Sigmoid colon (tissue), 7 donors: ENCODE data around the gene MIOX. TPM values are rescaled to one million over a fixed set of nuclear protein-coding genes. Genes with fewer than 3 reads are reported as not detected.

ENCODE experiments used
- DNase-seq: peaks from one replicate; pipeline ENCODE4 v3.0.0-alpha.2; 2019
- H3K27ac ChIP-seq, 4 donors: fragments of 200-600 bp; sonication (generic); one replicate each; pipeline ENCODE4 v1.5.1; 2016 to 2019; ENCODE audit warnings: mild to moderate bottlenecking in 1 of 4
- H3K27me3 ChIP-seq, 3 donors: fragments of 200-600 bp; sonication (generic); one replicate each; pipeline ENCODE4 v1.5.1; 2019; ENCODE audit warnings: mild to moderate bottlenecking in 1 of 3
- H3K36me3 ChIP-seq, 4 donors: fragments of 200-600 bp; sonication (generic); one replicate each; pipeline ENCODE4 v1.5.1; 2016 to 2019
- H3K4me1 ChIP-seq, 4 donors: fragments of 200-600 bp; sonication (generic); one replicate each; pipeline ENCODE4 v1.5.1; 2017 to 2019
- H3K4me3 ChIP-seq, 4 donors: fragments of 200-600 bp; sonication (generic); one replicate each; pipeline ENCODE4 v1.5.1; 2017 to 2019; ENCODE audit warnings: mild to moderate bottlenecking in 2 of 4, moderate library complexity in 1 of 4
- H3K9me3 ChIP-seq, 4 donors: fragments of 200-600 bp in 3 of 4; sonication (generic) in 3 of 4; one replicate each; pipeline versions ENCODE4 v1.5.1 to v1.6.1; 2013 to 2019
- EP300 ChIP-seq, 4 donors: sonication (generic); formaldehyde crosslinking; IDR thresholded peaks; one replicate each; pipeline ENCODE4 v1.6.1; 2017; ENCODE audit warnings: antibody characterized with exemption in 4 of 4
- POLR2A ChIP-seq, 2 donors: fragments of 450-650 bp; IDR thresholded peaks; one replicate each; pipeline ENCODE4 v1.6.1; 2016; ENCODE audit warnings: antibody characterized with exemption in 2 of 2, mild to moderate bottlenecking in 2 of 2, moderate library complexity in 2 of 2
- POLR2AphosphoS5 ChIP-seq, 4 donors: sonication (generic); formaldehyde crosslinking; IDR thresholded peaks; one replicate each; pipeline ENCODE4 v1.6.1; 2017; ENCODE audit warnings: antibody characterized with exemption in 4 of 4
- WGBS, 2 donors: extraction: QIAGEN DNeasy Blood & Tissue Kit; methylation state at CpG; one replicate each; pipeline ENCODE4 v1.1.7; 2013; 5-methylcytosine and 5-hydroxymethylcytosine counted together
- intact Hi-C: fragments of 100-400 bp; cut with DNase I; formaldehyde crosslinking; loops from one replicate; pipeline ENCODE4 v1.15.1; 2023
- polyA plus RNA-seq, 3 donors: library from polyadenylated mRNA; stranded (reverse); fragments of 200-250 nt; gene quantifications; one replicate each; pipeline ENCODE4 v1.2.3, GENCODE V29; 2013
- total RNA-seq, 4 donors: library from RNA; depleted of rRNA; stranded (reverse); fragments of >200 nt; gene quantifications; one replicate each; pipeline ENCODE4 v1.1.0, GENCODE V29; 2016
- TF ChIP-seq, protein P1 (sequence below), 4 experiments: fragments of 450-650 bp in 3 of 4; fragments of 200-600 bp in 1 of 4; IDR thresholded peaks; one replicate each; pipeline ENCODE4 v1.5.1; 2016 to 2019; ENCODE audit warnings: antibody characterized with exemption in 4 of 4, mild to moderate bottlenecking in 3 of 4, moderate library complexity in 2 of 4
- donor health status: healthy with polysubstance abuse.
- donor health status: Bipolar disorder and iron deficiency.
- donor health status: healthy.

The MIOX gene
- total and polyA plus RNA-seq, 7 donors = 0.20 TPM; not detected in 6

DNA sequence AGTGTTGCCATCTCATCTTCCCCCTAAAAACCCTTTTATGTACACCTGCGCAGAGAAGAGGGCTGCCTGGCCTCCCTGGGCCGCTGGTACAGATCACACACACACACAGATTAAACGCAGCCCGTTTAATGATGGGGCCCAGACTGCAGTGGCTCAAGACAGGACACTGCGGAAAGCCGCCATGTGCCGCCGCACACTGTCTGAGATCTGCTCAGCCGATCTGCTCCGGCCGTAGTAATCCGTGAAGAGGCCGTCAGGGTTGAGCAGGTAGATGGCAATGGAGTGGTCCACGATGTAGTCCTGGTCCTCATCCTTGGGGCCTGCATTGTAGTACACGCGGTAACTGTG is 36.8 kb downstream of the MIOX start:
- no peak overlapping the region for H3K27ac ChIP-seq
- H3K4me3 ChIP-seq = no peak overlapping the region
- DNase-seq = no peak
- no peaks in the 10 kb centered on the region for H3K27me3 ChIP-seq
- peaks cover 34 to 58% (median 40%) of the 10 kb centered on the region in 4 donors for H3K36me3 ChIP-seq
- H3K9me3 ChIP-seq = no peaks in the 10 kb centered on the region
- intact Hi-C loops = no loop called here
- WGBS, 2 donors = 76 to 92% methylated on average over 16 of the region's 16 CpGs
- peaks cover 0 to 39% (median 26%) of the 10 kb centered on the region in 4 donors for H3K4me1 ChIP-seq
- no peak for TF ChIP-seq EP300 (IDR thresholded peaks at IDR 0.05)
- TF ChIP-seq POLR2AphosphoS5 (IDR thresholded peaks at IDR 0.05) = no peak
- no peak for TF ChIP-seq POLR2A (IDR thresholded peaks at IDR 0.05)
- TF ChIP-seq, protein P1, sequence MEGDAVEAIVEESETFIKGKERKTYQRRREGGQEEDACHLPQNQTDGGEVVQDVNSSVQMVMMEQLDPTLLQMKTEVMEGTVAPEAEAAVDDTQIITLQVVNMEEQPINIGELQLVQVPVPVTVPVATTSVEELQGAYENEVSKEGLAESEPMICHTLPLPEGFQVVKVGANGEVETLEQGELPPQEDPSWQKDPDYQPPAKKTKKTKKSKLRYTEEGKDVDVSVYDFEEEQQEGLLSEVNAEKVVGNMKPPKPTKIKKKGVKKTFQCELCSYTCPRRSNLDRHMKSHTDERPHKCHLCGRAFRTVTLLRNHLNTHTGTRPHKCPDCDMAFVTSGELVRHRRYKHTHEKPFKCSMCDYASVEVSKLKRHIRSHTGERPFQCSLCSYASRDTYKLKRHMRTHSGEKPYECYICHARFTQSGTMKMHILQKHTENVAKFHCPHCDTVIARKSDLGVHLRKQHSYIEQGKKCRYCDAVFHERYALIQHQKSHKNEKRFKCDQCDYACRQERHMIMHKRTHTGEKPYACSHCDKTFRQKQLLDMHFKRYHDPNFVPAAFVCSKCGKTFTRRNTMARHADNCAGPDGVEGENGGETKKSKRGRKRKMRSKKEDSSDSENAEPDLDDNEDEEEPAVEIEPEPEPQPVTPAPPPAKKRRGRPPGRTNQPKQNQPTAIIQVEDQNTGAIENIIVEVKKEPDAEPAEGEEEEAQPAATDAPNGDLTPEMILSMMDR (IDR thresholded peaks at IDR 0.05) = no peak

DNA sequence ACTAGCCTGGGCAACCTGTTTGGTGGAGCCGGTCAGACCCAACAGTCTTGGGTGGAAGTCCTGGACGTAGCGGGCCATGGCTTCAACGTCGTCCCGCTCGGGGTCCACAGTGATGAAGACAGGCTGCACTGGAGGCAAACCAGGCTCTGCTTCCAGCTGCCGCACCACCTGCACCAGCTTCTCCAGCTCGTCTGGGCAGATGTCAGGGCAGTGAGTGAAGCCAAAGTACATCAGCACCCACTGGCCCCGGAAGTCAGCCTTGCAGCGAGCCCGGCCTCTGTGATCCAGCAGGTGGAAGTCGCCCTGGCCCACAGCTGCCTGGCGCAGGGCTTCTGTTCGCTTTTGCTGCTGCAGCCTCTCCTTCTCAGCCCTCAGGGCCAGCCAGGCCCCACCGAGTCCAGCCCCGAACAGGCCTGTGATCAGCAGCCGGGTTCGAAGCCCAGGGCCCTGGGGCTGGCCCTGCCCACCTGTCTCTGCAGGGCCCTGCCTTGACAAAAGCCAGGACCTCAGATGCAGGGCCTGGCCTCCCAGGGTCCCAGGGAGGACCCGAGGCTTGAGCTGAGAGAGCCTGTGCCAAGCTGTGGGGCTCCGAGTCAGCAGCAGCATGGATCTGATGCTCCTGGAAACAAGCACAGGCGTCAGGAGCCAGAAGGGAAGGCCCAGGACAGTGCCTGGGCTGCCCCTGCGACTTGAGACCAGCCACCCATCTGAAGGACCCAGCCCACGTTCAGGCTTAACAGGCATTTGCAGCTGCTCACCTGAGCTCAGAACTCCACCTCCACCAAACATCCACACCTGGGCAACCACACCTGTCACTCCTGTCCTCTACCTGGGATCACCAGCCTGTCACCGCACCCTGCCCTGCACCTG is 37.4 kb downstream of the MIOX start:
- H3K27me3 ChIP-seq = peaks cover 0 to 4% (median under 1%) of the 10 kb centered on the region in 3 donors
- H3K4me1 ChIP-seq = peaks cover 0 to 43% (median 26%) of the 10 kb centered on the region in 4 donors
- intact Hi-C loops = loop anchor here (2.0 kb wide), 1 partner anchor 15 kb away; the partner anchor contains the start of gene NCAPH2
- peak overlapping the region; percentile 48 to 81 (median 74) for H3K4me3 ChIP-seq
- no peak for TF ChIP-seq POLR2A (IDR thresholded peaks at IDR 0.05)
- TF ChIP-seq POLR2AphosphoS5 (IDR thresholded peaks at IDR 0.05) = no peak
- TF ChIP-seq EP300 (IDR thresholded peaks at IDR 0.05) = no peak
- TF ChIP-seq, protein P1 (IDR thresholded peaks at IDR 0.05) = no peak
- H3K27ac ChIP-seq = peak overlapping the region in 1 of 4 donors; percentile 94
- peaks cover 28 to 52% (median 35%) of the 10 kb centered on the region in 4 donors for H3K36me3 ChIP-seq
- DNase-seq = peak; percentile 69
- H3K9me3 ChIP-seq = no peaks in the 10 kb centered on the region
- WGBS, 2 donors = 30 to 72% methylated on average over 25 of the region's 25 CpGs

DNA sequence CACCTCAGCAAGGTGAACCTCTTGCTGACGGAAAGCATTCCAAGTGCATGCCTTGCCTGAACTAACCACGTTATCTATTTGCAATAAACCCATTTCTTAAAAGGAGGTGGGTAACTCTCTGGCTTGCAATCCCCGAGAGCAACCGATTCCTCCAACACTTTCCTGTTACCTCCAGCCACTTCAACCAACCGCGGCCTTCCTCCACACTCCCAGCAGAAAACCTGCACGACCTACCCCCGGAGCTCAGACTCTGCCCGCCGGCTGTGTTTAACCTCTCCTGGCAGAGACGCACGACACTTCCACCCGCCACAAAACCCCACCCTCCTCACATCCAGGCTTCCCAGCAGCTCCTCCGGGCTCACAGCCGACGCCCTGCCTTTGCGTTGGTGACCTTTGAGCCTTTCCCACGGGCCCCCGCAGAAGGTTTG is 38.0 kb downstream of the MIOX start:
- TF ChIP-seq EP300 (IDR thresholded peaks at IDR 0.05) (no peak), POLR2A (IDR thresholded peaks at IDR 0.05) (no peak), POLR2AphosphoS5 (IDR thresholded peaks at IDR 0.05) (no peak)
- TF ChIP-seq, protein P1 (IDR thresholded peaks at IDR 0.05) = no peak
- H3K4me1 ChIP-seq = peaks cover 0 to 50% (median 31%) of the 10 kb centered on the region in 4 donors
- 2 to 7% methylated on average over 19 of the region's 19 CpGs for WGBS, 2 donors
- peak overlapping the region; percentile 48 to 81 (median 74) for H3K4me3 ChIP-seq
- H3K9me3 ChIP-seq = no peaks in the 10 kb centered on the region
- no peak for DNase-seq
- intact Hi-C loops = loop anchor here (1.0 to 5.0 kb wide), 6 partner anchors 16 to 277 kb away; partner anchors contain the start of genes ARSA, CHKB, NCAPH2 and SYCE3
- H3K27ac ChIP-seq = peak overlapping the region; percentile 92 to 94 (median 94)
- H3K27me3 ChIP-seq = peaks cover 2 to 10% (median 7%) of the 10 kb centered on the region in 3 donors
- H3K36me3 ChIP-seq = peaks cover 23 to 45% (median 29%) of the 10 kb centered on the region in 4 donors

DNA sequence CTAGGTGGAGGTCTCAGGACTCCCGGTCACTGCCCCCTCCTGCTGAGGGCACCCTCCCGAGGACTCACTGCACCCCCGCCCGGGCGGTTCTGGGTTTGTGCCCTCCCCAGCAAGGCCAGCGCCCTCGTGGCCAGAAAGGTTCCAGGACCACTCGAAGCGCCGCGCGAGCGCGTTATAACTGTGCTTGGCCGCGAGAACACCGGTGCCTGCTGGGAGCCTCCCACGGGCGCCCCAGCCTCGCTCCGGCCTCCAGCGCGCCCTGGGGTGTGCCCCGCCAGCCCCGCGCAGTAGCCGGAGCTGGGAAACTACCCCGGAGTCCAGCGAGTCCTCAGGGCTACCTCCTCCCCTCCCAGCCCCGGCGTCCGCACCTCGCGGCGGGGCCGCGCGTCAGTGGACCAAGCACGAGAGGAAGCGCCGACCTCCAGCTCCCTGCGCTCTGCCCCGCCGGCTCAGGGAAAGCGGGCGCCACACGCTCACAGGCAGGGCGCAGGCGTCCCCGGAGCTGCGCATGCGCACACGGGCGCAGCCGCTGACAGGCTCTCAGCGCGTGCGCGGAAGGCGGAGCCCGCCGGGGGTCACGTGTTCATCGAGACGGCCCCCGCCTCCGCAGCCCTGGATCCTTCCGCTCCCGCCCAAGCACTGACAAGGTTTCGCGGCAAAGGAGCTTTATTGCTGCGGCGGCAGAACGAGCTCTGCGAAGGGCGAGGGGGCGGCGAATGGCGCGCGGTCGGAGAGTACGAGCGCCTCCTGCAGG is 38.6 kb downstream of the MIOX start, which contains the start of gene SCO2:
SCO2 (minus strand) TSS at position 495 of the 754 bp plus-strand sequence. CDS start 1,187 bp downstream, outside the sequence.
- Histone ChIP-seq H3K4me1 (peaks cover 0 to 56% (median 36%) of the 10 kb centered on the region in 4 donors), H3K27ac (peak within 1 kb of the TSS; percentile 92 to 94 (median 94)), H3K9me3 (no peaks in the 10 kb centered on the region), H3K27me3 (peaks cover 8 to 16% (median 13%) of the 10 kb centered on the region in 3 donors), H3K4me3 (peak within 1 kb of the TSS; percentile 48 to 81 (median 74)), H3K36me3 (peaks cover 21 to 39% (median 29%) of the 10 kb centered on the region in 4 donors)
- WGBS, 2 donors = 0% methylated on average over 84 of the region's 84 CpGs
- peak; percentile 98 for DNase-seq
- intact Hi-C loops = loop anchor here (1.0 to 5.0 kb wide), 6 partner anchors 16 to 278 kb away; partner anchors contain the start of genes ARSA, CHKB, NCAPH2 and SYCE3
- TF ChIP-seq POLR2AphosphoS5 (IDR thresholded peaks at IDR 0.05) (peak; percentile 78 to 92 (median 88)), POLR2A (IDR thresholded peaks at IDR 0.05) (peak; percentile 26 to 71), EP300 (IDR thresholded peaks at IDR 0.05) (no peak)
- TF ChIP-seq, protein P1 (IDR thresholded peaks at IDR 0.05) = peak in 2 of 4 experiments; percentile 26 to 35
